SK-N-SH treated with all-trans-retinoic acid at 6 μM for 48 hours (cell line): ENCODE results near the gene OR8G1.
"Not testable (repeated sequence)": the region's sequence is repeated elsewhere in the genome, so short reads cannot be mapped to it uniquely, and the experiment has no call there.

ENCODE experiments used
- ATAC-seq: fragments of 200-7000 bp; cut with Tn5 transposase; 3 replicates; pipeline ENCODE4 v1.9.1; 2020; ENCODE audit warnings: mild to moderate bottlenecking, moderate library complexity
- ARNTL ChIP-seq: fragments of 450-650 bp; formaldehyde crosslinking; IDR thresholded peaks from 2 replicates; pipeline ENCODE4 v1.5.0; 2020; ENCODE audit warnings: low read depth, mild to moderate bottlenecking, moderate library complexity, borderline replicate concordance
- BACH2 ChIP-seq: fragments of 250-450 bp; sonication (Bioruptor Pico); IDR thresholded peaks from 2 replicates; pipeline ENCODE4 v1.9.0; 2021; ENCODE audit warnings: mild to moderate bottlenecking, borderline replicate concordance
- CSDC2 ChIP-seq: fragments of 250-450 bp; sonication (Bioruptor Pico); IDR thresholded peaks from 2 replicates; pipeline ENCODE4 v1.5.0; 2020; ENCODE audit warnings: mild to moderate bottlenecking, moderate library complexity
- CSRNP3 ChIP-seq: fragments of 250-450 bp; sonication (Bioruptor Pico); IDR thresholded peaks from 2 replicates; pipeline ENCODE4 v1.5.1; 2021; ENCODE audit warnings: mild to moderate bottlenecking, moderate library complexity
- ESRRG ChIP-seq: fragments of 250-450 bp; sonication (Bioruptor Pico); IDR thresholded peaks from 2 replicates; pipeline ENCODE4 v1.6.1; 2021; ENCODE audit warnings: mild to moderate bottlenecking
- GLIS3 ChIP-seq: fragments of 250-450 bp; sonication (Bioruptor Pico); IDR thresholded peaks from 2 replicates; pipeline ENCODE4 v1.5.0; 2020; ENCODE audit warnings: mild to moderate bottlenecking, moderate library complexity
- ISL1 ChIP-seq: fragments of 250-450 bp; sonication (Bioruptor Pico); IDR thresholded peaks from 2 replicates; pipeline ENCODE4 v2.1.2; 2022; ENCODE audit warnings: mild to moderate bottlenecking, moderate library complexity
- OSR1 ChIP-seq: fragments of 250-450 bp; sonication (Bioruptor Pico); IDR thresholded peaks from 2 replicates; pipeline ENCODE4 v1.8.0; 2022; ENCODE audit warnings: moderate library complexity, mild to moderate bottlenecking, inconsistent platforms
- PATZ1 ChIP-seq: fragments of 250-450 bp; sonication (Bioruptor Pico); IDR thresholded peaks from 2 replicates; pipeline ENCODE4 v1.8.0; 2020; ENCODE audit warnings: mild to moderate bottlenecking, moderate library complexity, borderline replicate concordance
- POU6F1 ChIP-seq: fragments of 250-450 bp; sonication (Bioruptor Pico); IDR thresholded peaks from 2 replicates; pipeline ENCODE4 v1.8.0; 2021; ENCODE audit warnings: low read depth, mild to moderate bottlenecking, moderate library complexity, borderline replicate concordance
- PPARA ChIP-seq: fragments of 250-450 bp; sonication (Bioruptor Pico); IDR thresholded peaks from 2 replicates; pipeline ENCODE4 v1.5.0; 2020; ENCODE audit warnings: mild to moderate bottlenecking, borderline replicate concordance
- SNAI2 ChIP-seq: fragments of 250-450 bp; sonication (Bioruptor Pico); IDR thresholded peaks from 2 replicates; pipeline ENCODE4 v1.5.0; 2020; ENCODE audit warnings: mild to moderate bottlenecking, moderate library complexity
- TCF4 ChIP-seq: fragments of 250-450 bp; sonication (Bioruptor Pico); IDR thresholded peaks from 2 replicates; pipeline ENCODE4 v1.8.0; 2021; ENCODE audit warnings: mild to moderate bottlenecking, moderate library complexity, borderline replicate concordance
- TOX ChIP-seq: fragments of 250-450 bp; sonication (Bioruptor Pico); IDR thresholded peaks from 2 replicates; pipeline ENCODE4 v1.8.0; 2021; ENCODE audit warnings: mild to moderate bottlenecking, moderate library complexity, borderline replicate concordance
- ZFP3 ChIP-seq: fragments of 250-450 bp; sonication (Bioruptor Pico); IDR thresholded peaks from 2 replicates; pipeline ENCODE4 v1.5.0; 2020; ENCODE audit warnings: mild to moderate bottlenecking, moderate library complexity
- ZFP30 ChIP-seq: fragments of 450-650 bp; formaldehyde crosslinking; IDR thresholded peaks from 2 replicates; pipeline ENCODE4 v1.5.0; 2022; ENCODE audit warnings: mild to moderate bottlenecking, moderate library complexity
- ZNF565 ChIP-seq: fragments of 450-650 bp; formaldehyde crosslinking; conservative IDR thresholded peaks from 2 replicates; pipeline ENCODE4 v1.5.0; 2020; ENCODE audit warnings: low read depth, mild to moderate bottlenecking, moderate library complexity
- ZNF70 ChIP-seq: fragments of 450-650 bp; formaldehyde crosslinking; IDR thresholded peaks from 2 replicates; pipeline ENCODE4 v1.5.0; 2020; ENCODE audit warnings: mild to moderate bottlenecking, moderate library complexity
- ZNF8 ChIP-seq: fragments of 450-650 bp; formaldehyde crosslinking; IDR thresholded peaks from 2 replicates; pipeline ENCODE4 v1.5.0; 2020; ENCODE audit warnings: mild to moderate bottlenecking, moderate library complexity
- TF ChIP-seq, protein P1 (sequence below): fragments of 250-450 bp; sonication (Bioruptor Pico); IDR thresholded peaks from 2 replicates; pipeline ENCODE4 v1.5.1; 2020; ENCODE audit warnings: low read depth, mild to moderate bottlenecking, moderate library complexity
- TF ChIP-seq, protein P2 (sequence below): fragments of 250-450 bp; sonication (Bioruptor Pico); IDR thresholded peaks from 2 replicates; pipeline ENCODE4 v1.5.0; 2020; ENCODE audit warnings: mild to moderate bottlenecking, moderate library complexity

Gene OR8G1

GRCh38 chr11:124222407-124222806 is 18.5 kb upstream of the OR8G1 start:
- no peak for ATAC-seq

GRCh38 chr11:124224618-124225423 is 16.1 kb upstream of the OR8G1 start:
- not testable (repeated sequence) for ATAC-seq

More at GRCh38 chr11:124222407-124222806, 18.5 kb upstream of the OR8G1 start:
- TF ChIP-seq ESRRG (CRISPR knock-in tag) = no peak
- no peak for TF ChIP-seq PPARA

GRCh38 chr11:124225471-124225870 is 15.4 kb upstream of the OR8G1 start:
- TF ChIP-seq ZNF565 (CRISPR knock-in tag) = no peak
- no peak for TF ChIP-seq ISL1 (CRISPR knock-in tag)
- TF ChIP-seq TOX (CRISPR knock-in tag) = no peak
- TF ChIP-seq PPARA = no peak
- no peak for TF ChIP-seq ARNTL (CRISPR knock-in tag)
- no peak for TF ChIP-seq CSDC2 (CRISPR knock-in tag)
- TF ChIP-seq ZFP30 (CRISPR knock-in tag) = no peak
- no peak for TF ChIP-seq CSRNP3 (CRISPR knock-in tag)
- TF ChIP-seq, protein P1, sequence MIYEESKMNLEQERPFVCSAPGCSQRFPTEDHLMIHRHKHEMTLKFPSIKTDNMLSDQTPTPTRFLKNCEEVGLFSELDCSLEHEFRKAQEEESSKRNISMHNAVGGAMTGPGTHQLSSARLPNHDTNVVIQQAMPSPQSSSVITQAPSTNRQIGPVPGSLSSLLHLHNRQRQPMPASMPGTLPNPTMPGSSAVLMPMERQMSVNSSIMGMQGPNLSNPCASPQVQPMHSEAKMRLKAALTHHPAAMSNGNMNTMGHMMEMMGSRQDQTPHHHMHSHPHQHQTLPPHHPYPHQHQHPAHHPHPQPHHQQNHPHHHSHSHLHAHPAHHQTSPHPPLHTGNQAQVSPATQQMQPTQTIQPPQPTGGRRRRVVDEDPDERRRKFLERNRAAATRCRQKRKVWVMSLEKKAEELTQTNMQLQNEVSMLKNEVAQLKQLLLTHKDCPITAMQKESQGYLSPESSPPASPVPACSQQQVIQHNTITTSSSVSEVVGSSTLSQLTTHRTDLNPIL = no peak
- TF ChIP-seq ESRRG (CRISPR knock-in tag) = no peak
- TF ChIP-seq BACH2 = no peak
- no peak for TF ChIP-seq ZNF70 (CRISPR knock-in tag)
- TF ChIP-seq SNAI2 (CRISPR knock-in tag) = no peak
- TF ChIP-seq POU6F1 = no peak
- no peak for TF ChIP-seq PATZ1 (CRISPR knock-in tag)
- no peak for TF ChIP-seq TCF4 (CRISPR knock-in tag)
- TF ChIP-seq ZFP3 = no peak
- TF ChIP-seq OSR1 = no peak
- no peak for TF ChIP-seq ZNF8 (CRISPR knock-in tag)
- TF ChIP-seq, protein P2, sequence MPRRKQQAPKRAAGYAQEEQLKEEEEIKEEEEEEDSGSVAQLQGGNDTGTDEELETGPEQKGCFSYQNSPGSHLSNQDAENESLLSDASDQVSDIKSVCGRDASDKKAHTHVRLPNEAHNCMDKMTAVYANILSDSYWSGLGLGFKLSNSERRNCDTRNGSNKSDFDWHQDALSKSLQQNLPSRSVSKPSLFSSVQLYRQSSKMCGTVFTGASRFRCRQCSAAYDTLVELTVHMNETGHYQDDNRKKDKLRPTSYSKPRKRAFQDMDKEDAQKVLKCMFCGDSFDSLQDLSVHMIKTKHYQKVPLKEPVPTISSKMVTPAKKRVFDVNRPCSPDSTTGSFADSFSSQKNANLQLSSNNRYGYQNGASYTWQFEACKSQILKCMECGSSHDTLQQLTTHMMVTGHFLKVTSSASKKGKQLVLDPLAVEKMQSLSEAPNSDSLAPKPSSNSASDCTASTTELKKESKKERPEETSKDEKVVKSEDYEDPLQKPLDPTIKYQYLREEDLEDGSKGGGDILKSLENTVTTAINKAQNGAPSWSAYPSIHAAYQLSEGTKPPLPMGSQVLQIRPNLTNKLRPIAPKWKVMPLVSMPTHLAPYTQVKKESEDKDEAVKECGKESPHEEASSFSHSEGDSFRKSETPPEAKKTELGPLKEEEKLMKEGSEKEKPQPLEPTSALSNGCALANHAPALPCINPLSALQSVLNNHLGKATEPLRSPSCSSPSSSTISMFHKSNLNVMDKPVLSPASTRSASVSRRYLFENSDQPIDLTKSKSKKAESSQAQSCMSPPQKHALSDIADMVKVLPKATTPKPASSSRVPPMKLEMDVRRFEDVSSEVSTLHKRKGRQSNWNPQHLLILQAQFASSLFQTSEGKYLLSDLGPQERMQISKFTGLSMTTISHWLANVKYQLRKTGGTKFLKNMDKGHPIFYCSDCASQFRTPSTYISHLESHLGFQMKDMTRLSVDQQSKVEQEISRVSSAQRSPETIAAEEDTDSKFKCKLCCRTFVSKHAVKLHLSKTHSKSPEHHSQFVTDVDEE (CRISPR knock-in tag) = no peak
- no peak for ATAC-seq

GRCh38 chr11:124233376-124233775 is 7.5 kb upstream of the OR8G1 start:
- no peak for TF ChIP-seq POU6F1
- TF ChIP-seq ESRRG (CRISPR knock-in tag) = no peak
- no peak for TF ChIP-seq BACH2
- no peak for TF ChIP-seq ZFP30 (CRISPR knock-in tag)
- TF ChIP-seq GLIS3 = no peak
- TF ChIP-seq OSR1 = no peak
- TF ChIP-seq ARNTL (CRISPR knock-in tag) = no peak
- no peak for TF ChIP-seq CSRNP3 (CRISPR knock-in tag)
- TF ChIP-seq ZNF565 (CRISPR knock-in tag) = no peak
- no peak for TF ChIP-seq TCF4 (CRISPR knock-in tag)
- TF ChIP-seq, protein P1 = no peak
- no peak for TF ChIP-seq PPARA
- ATAC-seq = no peak
